GM12891 (cell line): ENCODE data around the gene ZDHHC18.

Experiments used
- PAX5 ChIP-seq: IDR thresholded peaks from 2 replicates; pipeline ENCODE4 v1.6.1; 2011; ENCODE audit warnings: low read length, moderate library complexity, mild to moderate bottlenecking; ENCODE audit not compliant: insufficient read depth, severe bottlenecking
- POLR2A ChIP-seq: IDR thresholded peaks from 2 replicates; pipeline ENCODE4 v1.6.1; 2011; ENCODE audit warnings: low read depth, low read length, control low read depth
- POLR2AphosphoS5 ChIP-seq: IDR thresholded peaks from 2 replicates; pipeline ENCODE4 v1.6.1; 2011; ENCODE audit warnings: low read depth, low read length, control low read depth
- POU2F2 ChIP-seq: IDR thresholded peaks from 2 replicates; pipeline ENCODE4 v1.6.1; 2011; ENCODE audit warnings: low read depth, mild to moderate bottlenecking, control low read depth, low read length, moderate library complexity
- SPI1 ChIP-seq: IDR thresholded peaks from 2 replicates; pipeline ENCODE4 v1.6.1; 2011; ENCODE audit warnings: low read depth, low read length, control low read depth
- TAF1 ChIP-seq: IDR thresholded peaks from 2 replicates; pipeline ENCODE4 v1.6.1; 2011; ENCODE audit warnings: low read depth, low read length, control low read depth

DNA sequence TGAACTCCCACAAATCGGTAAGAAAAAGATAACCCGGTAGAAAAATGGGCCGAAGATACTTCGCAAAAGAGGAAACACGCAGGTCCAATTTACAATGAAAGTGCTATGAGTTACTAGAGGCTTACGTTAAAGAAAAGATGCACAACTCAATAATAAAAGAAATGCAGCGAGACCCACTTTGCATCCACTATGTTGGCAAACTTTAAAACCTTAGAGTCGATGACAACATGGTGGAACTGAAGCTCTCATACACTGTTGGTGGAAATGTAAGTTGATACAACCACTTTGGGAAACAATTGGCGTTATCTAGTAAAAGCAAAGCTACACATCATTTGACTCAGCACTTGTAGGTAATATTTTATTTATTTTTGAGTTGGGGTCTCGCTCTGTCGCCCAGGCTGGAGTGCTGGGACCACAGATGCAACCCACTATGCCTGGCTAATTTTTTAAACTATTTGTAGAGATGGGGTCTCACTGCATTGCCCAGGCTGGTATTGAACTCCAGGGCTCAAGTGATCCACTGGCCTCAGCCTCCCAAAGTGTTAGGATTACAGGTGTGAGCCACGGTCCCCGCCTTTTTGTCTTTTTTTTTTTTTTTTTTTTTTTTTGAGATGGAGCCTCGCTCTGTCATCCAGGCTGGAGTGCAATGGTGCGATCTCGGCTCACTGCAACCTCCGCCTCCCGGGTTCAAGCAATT, 74.5 kb downstream of the ZDHHC18 start:
- TF ChIP-seq POLR2A = no peak
- no peak for TF ChIP-seq POLR2AphosphoS5
- no peak for TF ChIP-seq TAF1
- no peak for TF ChIP-seq SPI1
- TF ChIP-seq PAX5 = no peak
- TF ChIP-seq POU2F2 = no peak
